ENCODE measurements around the gene OR2B6.

The OR2B6 gene

GRCh38 chr6:28000351-28001045 lies 43.5 kb downstream of the OR2B6 start:
- DNase-seq (ENCODE audit: low spot score): no peak

GRCh38 chr6:28001351-28001750 lies 44.3 kb downstream of the OR2B6 start:
- DNase-seq (ENCODE audit: low spot score): no peak

GRCh38 chr6:28001751-28002150 lies 44.7 kb downstream of the OR2B6 start:
- no peak for DNase-seq (ENCODE audit: low spot score)

GRCh38 chr6:28002161-28002560 lies 45.1 kb downstream of the OR2B6 start:
- no peak for DNase-seq (ENCODE audit: low spot score)

- DNase-seq (ENCODE audit: low spot score): no peak
Observed at GRCh38 chr6:28003059-28003458, 46.0 kb downstream of the OR2B6 start.

GRCh38 chr6:28003661-28004060 lies 46.6 kb downstream of the OR2B6 start:
- DNase-seq (ENCODE audit: low spot score): no peak

GRCh38 chr6:28004350-28005151 lies 47.5 kb downstream of the OR2B6 start:
- no peak for DNase-seq (ENCODE audit: low spot score)

- no peak for DNase-seq (ENCODE audit: low spot score)
Observed at GRCh38 chr6:28005152-28005890, 48.3 kb downstream of the OR2B6 start.

GRCh38 chr6:28005975-28006374 lies 48.9 kb downstream of the OR2B6 start:
- no peak for DNase-seq (ENCODE audit: low spot score)
